Skin epidermis (tissue), 12 donors: Measurements from ENCODE around the gene CDK7.

Experiments
- H3K27ac ChIP-seq, 21 experiments: fragments of 200-600 bp; sonication (generic) in 11 of 21; one replicate each; pipeline ENCODE4 v1.5.0; 2020; ENCODE audit warnings: mild to moderate bottlenecking in 3 of 21, inconsistent platforms in 2 of 21, moderate library complexity in 2 of 21
- H3K4me3 ChIP-seq, 7 experiments: fragments of 200-600 bp; sonication (generic) in 2 of 7; one replicate each; pipeline ENCODE4 v1.5.0; 2020; ENCODE audit warnings: inconsistent platforms in 2 of 7, mild to moderate bottlenecking in 2 of 7, moderate library complexity in 1 of 7

The CDK7 gene

DNA sequence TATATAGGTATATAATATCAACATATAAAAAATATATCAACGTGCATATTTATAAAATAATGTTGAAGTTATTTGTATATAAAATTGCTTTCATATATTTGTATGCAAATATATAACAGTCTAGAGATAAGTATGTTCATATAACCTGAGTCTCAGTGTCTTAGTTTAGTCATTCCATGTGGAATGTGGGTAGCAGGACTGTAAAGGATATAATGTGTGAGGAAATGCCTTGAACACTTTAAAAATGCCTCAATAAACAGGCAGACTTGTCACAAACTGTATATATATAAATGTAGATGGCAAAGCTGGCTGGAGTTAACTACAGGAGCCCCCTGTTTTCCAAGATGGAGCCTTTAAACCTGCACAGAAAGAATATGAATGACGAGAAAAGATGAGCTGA is 49.5 kb downstream of the CDK7 start:
- Histone ChIP-seq H3K4me3 (no peak overlapping the region), H3K27ac (no peak overlapping the region)

DNA sequence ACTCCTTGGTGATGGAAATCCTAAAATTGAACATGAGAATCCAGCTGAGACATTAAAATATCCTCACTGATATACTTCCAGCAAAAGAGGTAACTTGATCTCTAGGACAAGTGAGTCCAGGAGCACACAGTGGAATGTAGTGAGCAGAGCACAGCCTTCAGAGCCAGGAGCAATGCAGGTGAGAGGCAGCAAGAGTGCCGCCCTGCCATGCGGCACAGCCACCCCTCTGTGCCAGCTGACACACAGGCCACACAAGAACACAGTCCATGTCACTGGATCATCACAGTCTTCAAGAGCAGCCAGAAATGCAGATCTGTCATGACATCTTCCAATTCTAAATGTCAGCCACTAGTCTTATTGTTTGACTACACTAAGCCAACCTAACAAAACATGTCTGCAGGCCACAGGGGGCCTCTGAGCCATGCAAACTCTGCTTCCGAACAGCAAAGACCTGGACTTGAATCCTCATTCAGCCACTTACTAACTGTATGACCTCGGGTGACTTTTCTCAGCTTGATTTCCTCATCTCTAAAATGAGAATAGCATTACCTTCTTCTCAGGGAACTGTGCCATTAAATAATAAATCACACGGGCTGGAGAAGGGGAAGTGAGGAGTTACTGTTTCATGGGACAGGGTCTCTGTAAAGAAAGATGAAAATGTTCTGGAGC is 50.9 kb downstream of the CDK7 start:
- Histone ChIP-seq H3K4me3 (no peak overlapping the region), H3K27ac (no peak overlapping the region)

DNA sequence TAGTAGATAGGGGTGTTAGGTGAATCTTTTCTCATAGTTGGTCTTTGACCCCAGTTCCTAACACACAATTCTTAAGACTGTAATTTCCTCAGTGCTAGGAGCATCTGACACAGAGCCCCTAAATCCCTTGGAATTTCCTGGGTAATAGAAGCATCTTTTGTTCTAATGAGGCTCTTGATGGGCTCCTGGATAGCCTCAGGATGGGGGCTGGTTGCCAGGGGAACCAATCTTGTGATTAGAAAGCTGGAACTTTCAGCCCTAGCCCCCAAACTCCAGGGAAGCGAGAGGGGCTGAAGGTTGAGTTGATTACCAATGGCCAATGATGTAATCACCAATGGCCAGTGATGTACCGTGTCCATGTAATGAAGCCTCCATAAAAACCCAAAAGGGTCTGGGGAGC is 53.4 kb downstream of the CDK7 start:
- H3K4me3 ChIP-seq: no peak overlapping the region
- no peak overlapping the region for H3K27ac ChIP-seq

DNA sequence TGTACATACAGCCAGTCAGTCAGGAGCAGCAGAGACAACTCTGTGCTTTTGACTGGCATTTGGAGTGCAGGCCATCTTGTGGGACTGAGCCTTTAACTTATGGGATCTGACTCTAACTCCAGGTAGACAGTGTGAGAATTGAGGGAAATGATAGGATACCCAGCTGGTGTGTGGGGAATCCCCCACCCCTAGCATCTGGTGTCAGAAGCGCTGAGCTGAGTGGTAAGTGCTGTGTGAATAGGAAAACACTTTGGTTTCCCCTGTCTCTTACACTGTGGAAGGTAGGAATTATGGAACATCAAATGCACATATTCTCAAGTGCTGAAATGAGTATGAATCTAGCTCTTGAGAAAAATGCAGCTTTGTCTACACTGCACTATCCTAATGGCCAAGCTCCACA is 54.0 kb downstream of the CDK7 start:
- H3K27ac ChIP-seq: no peak overlapping the region
- H3K4me3 ChIP-seq: no peak overlapping the region

DNA sequence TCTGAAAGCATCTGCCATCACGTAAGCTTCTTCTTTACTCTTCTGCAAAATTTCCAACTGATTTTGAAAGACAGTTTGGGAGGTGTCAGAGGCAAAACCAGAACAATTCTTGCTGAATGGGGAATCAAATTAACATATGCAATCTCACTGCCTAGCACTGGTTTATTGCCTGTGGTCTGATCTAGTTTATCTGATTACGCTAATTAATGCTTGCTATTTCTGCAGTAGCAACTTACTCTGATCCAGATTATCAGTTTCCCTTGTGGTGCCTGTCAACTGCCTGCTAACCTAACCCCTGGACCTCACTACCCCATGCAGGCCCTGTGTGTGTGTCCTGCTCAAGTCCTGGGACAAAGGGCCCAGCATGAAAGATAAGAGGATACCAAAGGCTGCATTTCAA is 57.6 kb downstream of the CDK7 start:
- Histone ChIP-seq H3K4me3 (no peak overlapping the region), H3K27ac (no peak overlapping the region)

DNA sequence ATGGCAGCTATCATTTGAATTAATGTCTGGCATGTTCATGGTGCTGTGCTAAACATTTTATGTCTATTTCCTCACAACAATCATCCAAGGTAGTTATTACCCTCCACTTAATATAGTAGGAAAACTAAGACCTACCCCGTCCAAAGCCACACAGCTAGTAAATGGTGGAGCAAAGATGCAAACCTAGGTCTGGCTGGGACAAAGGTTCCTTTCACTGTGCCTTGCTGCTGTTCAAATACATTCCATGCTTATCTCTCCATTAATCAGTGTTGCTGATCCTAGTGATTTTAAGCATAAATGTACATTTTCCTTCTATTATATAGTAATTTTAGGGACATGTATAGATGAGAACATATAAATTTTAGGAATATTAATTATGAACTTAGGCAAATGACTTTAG is 59.2 kb downstream of the CDK7 start:
- H3K27ac ChIP-seq: no peak overlapping the region

DNA sequence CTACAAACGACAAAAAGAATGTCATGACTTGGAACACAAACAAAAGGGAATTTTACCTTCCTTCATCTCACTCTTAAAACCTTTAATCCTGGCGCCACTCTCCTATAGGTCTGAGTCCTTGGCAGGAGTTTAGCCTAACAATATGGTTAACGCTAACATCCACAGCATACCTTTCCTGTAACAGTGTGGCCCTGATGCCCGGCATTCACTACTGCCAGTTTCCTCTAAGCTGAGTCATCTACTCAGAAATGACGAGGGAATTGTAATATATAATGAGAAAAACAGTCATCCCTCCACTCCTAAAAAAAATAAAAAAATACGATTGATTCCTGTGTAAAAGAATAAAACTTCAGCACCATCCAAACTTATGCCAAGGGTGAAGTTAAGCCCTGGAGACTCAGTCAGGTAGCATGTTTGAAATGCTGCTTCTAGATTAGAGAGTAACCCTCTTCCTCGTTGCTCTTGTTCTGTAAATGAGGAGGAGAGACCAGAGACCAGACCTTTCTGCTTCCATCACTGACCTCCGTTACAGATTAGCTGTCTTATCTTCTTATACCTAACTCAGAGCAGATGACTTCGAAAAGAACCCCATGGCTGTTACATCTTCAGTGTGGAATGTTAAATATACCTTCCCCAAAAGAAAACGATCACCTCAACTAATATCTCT is 60.5 kb downstream of the CDK7 start:
- H3K4me3 ChIP-seq: no peak overlapping the region

More for the DNA sequence above, 59.2 kb downstream of the CDK7 start:
- no peak overlapping the region for H3K4me3 ChIP-seq

DNA sequence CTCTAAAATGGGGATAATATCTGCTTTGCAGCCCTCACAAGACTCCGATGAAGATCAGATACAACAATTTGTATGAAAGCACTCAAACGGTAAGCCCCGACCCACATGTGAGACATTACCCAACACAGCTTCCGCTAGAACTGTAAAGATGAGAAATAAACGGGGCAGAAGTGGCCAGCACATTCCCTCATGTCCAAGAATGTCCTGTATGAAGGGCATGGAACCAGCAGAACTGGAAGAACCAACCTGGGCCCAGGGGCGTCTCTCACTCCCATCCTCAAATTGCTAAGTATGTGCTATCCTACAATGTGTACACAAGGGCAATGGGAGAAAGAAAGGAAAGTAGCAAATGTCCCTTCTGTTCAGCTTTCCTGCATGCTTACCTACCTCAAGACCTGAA is 64.9 kb downstream of the CDK7 start:
- no peak overlapping the region for H3K4me3 ChIP-seq
- no peak overlapping the region for H3K27ac ChIP-seq

More for the DNA sequence above, 60.5 kb downstream of the CDK7 start:
- no peak overlapping the region for H3K27ac ChIP-seq

DNA sequence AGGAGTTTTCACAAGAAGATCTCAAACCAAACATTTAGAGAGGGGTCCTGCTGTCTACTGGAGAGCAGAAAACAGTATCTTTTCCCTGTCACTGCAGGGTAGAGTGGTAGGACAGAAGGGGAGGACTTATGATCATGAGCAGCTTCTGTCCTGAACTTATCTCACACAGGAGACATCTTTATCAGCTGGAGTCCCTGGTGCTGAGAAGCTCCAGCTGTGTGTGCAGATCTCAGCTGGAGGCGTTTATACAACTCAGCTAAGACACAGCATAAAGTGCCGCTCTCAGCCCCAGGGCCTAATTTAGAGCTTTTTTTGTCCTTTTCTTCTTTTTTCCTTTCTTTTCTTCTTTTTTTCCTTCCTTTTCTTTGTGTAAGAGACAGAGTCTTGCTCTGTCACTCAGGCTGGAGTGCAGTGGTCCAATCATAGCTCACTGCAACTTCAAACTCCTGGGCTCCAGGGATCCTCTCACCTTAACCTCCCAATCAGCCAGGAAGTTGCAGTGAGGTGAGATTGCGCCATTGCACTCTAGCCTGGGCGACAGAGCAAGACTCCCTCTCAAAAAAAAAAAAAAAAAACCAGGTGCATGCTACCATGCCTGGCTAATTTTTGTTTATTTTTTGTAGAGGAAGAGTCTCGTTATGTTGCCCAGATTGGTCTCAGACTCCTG is 66.0 kb downstream of the CDK7 start:
- no peak overlapping the region for H3K27ac ChIP-seq

DNA sequence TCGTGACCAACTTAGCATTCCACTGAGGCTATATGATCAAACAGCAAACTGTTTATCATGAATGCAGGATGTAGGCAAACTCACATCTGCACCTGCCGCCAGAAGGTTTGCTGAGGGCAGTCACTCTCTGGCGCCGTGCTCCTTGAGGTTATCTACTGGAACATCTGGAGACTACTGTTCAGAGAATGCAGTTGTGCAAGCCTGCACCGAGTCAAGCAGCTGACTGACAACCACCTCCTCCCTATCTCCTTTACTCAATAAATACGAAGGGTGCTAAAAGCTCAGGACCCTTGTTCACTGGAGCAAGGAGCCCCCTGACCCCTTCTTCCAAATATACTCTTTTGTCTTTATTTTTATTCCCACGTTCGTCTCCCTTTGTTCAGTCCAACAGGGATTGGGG is 70.8 kb downstream of the CDK7 start:
- Histone ChIP-seq H3K27ac (no peak overlapping the region), H3K4me3 (no peak overlapping the region)

More for the DNA sequence above, 66.0 kb downstream of the CDK7 start:
- no peak overlapping the region for H3K4me3 ChIP-seq

DNA sequence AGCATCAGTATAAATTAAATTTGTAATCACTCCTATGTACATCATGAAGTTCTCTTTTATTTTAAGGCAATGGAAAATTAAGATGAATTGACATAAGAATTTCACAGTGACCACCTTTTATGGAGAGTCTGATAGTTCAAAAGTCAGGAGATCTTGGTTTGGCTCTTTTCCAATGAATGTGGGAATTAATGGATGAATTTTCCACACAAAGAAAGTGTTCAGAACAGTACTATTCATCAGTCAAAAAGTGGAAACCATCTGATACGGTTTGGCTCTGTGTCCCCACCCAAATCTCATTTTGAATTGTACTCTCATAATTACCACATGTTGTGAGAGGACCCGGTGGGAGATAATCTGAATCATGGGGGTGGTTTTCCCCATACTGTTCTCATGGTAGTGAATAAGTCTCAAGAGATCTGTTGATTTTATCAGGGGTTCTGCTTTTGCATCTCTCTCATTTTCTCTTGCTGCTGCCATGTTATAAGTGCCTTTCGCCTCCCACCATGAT is 73.4 kb downstream of the CDK7 start:
- Histone ChIP-seq H3K27ac (no peak overlapping the region), H3K4me3 (no peak overlapping the region)

DNA sequence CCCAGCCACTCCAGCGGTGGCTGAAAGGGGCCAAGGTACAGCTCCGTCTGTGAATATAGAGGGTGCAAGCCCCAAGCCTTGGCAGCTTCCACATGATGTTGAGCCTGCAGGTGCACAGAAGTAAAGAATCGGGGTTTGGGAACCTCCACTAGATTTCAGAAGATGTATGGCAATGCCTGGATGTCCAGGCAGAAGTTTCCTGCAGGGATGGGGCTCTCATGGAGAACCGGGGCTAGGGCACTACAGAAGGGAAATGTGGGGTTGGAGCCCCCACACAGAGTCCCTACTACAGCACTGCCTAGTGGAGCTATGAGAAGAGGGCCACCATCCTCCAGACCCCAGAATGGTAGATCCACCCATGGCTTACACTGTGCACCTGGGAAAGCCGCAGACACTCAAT is 74.7 kb downstream of the CDK7 start:
- no peak overlapping the region for H3K27ac ChIP-seq
- H3K4me3 ChIP-seq: no peak overlapping the region

DNA sequence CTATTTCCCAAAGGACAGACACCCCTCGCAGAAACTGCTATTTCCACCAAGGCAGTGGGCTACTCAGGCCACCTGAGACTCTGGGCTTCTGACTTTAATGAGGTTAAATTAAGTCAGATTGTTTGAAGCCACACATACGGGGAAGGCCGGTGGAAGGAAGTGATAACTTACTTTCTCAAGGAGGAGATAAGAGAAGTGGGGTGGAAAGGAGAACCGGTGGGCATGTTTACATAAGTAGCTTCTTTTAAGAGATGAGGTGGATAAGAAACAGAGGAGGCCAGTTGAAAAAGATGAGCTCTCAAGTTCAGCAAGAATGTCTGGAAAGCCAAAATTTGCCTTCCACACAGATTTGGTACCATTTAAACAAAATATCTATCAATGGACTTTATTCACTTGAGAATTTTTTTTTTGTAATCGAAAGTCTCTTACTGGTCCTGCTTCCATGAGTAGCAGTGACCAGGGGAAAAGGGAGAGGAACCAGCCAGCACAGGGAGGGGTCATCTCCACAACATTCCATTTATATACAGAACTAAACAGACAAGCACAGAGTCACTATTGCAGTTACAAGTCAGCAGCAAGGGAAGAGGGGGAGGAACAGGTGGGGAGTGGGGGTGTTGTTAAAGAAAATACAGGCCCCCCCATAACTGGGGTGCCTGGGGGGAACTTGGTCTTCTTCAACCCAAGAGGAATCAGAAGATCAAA is 77.9 kb downstream of the CDK7 start:
- no peak overlapping the region for H3K27ac ChIP-seq

DNA sequence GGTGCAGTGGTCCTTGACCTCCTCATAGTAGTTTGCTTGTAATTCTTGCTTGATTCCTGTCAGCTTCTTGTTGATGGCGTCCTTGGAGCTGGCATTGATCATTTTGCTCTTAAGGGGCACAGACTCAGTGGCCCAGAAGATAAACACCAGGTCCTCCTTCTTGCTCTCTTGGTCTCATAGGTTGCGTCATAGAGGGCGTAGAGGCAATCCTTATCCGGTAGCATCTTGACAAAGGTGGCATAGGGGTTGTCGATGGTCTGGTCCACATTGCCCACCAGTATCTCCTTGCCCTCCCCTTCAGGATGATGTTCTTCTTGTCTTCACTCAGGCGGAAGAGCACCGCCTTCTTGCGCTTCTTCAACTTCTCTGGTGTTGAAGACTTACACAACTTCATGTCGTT is 78.7 kb downstream of the CDK7 start:
- H3K4me3 ChIP-seq: no peak overlapping the region
- H3K27ac ChIP-seq: no peak overlapping the region

More for the DNA sequence above, 77.9 kb downstream of the CDK7 start:
- no peak overlapping the region for H3K4me3 ChIP-seq

DNA sequence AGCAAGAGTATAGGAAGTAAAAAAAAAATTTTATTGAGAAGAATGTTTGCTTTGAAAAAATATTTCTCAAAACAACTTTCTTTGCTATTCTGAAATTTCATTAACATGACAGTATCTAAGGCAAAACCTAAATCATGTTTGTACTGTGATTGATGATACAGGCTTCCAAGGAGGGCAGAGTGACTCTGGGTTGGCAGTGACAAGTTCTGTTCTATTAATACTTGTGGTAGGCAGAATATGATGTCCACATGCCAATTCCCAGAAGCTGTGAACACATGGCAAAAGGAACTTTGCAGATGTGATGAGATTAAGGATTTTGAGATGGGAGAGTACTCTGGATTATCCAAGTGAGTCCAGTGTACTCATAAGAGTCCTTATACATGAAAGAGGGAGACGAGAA is 81.3 kb downstream of the CDK7 start:
- Histone ChIP-seq H3K27ac (no peak overlapping the region), H3K4me3 (no peak overlapping the region)

DNA sequence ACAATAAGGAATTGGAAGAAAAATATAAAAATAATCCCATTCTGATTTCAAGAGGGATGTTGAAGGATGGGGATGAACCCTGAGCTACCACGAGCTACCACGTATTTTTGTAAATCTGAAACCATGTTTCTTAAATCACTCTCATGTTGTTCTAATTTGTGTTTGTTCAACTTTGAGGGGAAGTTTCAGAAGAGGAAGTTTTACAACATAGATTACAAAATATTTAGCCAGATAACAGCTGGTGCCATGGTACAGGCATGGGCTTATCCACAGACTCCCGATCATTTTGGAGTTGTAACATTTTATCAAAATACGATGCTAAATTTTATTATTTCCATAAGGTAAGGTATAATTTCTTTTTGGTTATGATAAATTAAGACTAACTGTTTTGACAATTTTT is 82.7 kb downstream of the CDK7 start:
- Histone ChIP-seq H3K27ac (no peak overlapping the region), H3K4me3 (no peak overlapping the region)

DNA sequence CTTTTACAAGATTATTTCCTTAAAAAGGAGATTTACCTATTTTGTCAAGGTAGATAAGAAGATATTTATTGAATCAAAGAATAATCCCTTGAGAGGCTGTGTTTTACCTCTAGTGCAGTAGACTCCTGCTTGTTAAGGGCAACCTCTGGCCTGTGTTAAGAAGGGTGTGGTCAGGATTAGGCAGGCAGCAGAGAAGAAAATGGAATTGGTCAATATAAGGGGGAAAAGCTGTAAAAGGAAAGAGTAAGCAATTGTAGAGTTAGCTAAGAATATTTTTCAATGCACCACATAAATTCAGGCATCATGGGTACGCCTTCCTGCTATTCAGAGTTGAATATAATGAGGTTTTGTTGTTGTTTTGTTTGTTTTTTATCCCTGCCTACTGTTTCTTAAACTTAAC is 91.7 kb downstream of the CDK7 start:
- H3K27ac ChIP-seq: no peak overlapping the region

More for the DNA sequence above, 91.7 kb downstream of the CDK7 start:
- no peak overlapping the region for H3K4me3 ChIP-seq
